22Rv1 (cell line): Measurements from ENCODE around the gene NCDN.

Experiments
- ZFX ChIP-seq: fragments of 450-650 bp; IDR thresholded peaks from 2 replicates; pipeline ENCODE4 v1.6.1; 2017; ENCODE audit warnings: antibody characterized with exemption, borderline replicate concordance
- TF ChIP-seq, protein P1 (sequence below): fragments of 450-650 bp; IDR thresholded peaks from 2 replicates; pipeline ENCODE4 v1.5.1; 2017; ENCODE audit warnings: mild to moderate bottlenecking

- TF ChIP-seq, protein P1, sequence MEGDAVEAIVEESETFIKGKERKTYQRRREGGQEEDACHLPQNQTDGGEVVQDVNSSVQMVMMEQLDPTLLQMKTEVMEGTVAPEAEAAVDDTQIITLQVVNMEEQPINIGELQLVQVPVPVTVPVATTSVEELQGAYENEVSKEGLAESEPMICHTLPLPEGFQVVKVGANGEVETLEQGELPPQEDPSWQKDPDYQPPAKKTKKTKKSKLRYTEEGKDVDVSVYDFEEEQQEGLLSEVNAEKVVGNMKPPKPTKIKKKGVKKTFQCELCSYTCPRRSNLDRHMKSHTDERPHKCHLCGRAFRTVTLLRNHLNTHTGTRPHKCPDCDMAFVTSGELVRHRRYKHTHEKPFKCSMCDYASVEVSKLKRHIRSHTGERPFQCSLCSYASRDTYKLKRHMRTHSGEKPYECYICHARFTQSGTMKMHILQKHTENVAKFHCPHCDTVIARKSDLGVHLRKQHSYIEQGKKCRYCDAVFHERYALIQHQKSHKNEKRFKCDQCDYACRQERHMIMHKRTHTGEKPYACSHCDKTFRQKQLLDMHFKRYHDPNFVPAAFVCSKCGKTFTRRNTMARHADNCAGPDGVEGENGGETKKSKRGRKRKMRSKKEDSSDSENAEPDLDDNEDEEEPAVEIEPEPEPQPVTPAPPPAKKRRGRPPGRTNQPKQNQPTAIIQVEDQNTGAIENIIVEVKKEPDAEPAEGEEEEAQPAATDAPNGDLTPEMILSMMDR, result no peak
- no peak for TF ChIP-seq ZFX
These were observed 48.2 kb downstream of the NCDN start for GRCh38 chr1:35605867-35606182.
